ENCODE data around the gene MMP1. TPM values are rescaled to one million over a fixed set of nuclear protein-coding genes. Genes with fewer than 3 reads are reported as not detected.

The MMP1 gene
- total RNA-seq, 1 experiment from 2014 or later, result 33.5 TPM

DNA sequence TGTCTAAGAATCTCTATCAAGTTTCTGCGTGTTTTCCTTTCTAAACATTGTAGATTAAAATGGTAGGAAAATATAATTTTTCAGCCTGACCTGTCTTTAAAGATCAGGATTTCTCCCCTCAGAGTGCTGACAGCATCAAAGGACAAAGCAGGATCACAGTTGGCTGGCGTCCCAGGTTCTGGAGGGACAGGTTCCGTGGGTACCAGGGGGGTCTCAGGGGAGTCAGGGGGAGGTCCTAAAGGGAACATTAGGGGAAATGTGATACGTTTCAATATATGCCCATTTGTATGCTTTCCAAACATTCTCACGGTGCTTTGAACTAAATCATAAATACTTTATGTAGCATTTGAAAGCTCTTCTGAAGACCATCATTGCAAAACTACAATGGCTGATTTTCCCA lies 42.1 kb upstream of the MMP1 start:
- Mint-ChIP-seq H3K4me1 (ENCODE audit: low read depth, unreplicated experiment) (peaks cover 28% of the 10 kb centered on the region), H3K27me3 (ENCODE audit: unreplicated experiment) (peaks cover 3% of the 10 kb centered on the region), H3K4me3 (ENCODE audit: low read depth, unreplicated experiment) (no peak overlapping the region), H3K36me3 (ENCODE audit: insufficient read depth, unreplicated experiment) (no peaks in the 10 kb centered on the region), H3K9me3 (ENCODE audit: low read depth, unreplicated experiment) (no peaks in the 10 kb centered on the region), H3K27ac (ENCODE audit: unreplicated experiment) (no peak overlapping the region)
- intact Hi-C loops (cut with micrococcal nuclease; ENCODE audit: unreplicated experiment), result no loop called here
- CTCF ChIA-PET, result no interaction called here
- no peak for DNase-seq
- no TSS peak for BruUV-seq (replicated peaks)
- TF ChIP-seq, protein P1, sequence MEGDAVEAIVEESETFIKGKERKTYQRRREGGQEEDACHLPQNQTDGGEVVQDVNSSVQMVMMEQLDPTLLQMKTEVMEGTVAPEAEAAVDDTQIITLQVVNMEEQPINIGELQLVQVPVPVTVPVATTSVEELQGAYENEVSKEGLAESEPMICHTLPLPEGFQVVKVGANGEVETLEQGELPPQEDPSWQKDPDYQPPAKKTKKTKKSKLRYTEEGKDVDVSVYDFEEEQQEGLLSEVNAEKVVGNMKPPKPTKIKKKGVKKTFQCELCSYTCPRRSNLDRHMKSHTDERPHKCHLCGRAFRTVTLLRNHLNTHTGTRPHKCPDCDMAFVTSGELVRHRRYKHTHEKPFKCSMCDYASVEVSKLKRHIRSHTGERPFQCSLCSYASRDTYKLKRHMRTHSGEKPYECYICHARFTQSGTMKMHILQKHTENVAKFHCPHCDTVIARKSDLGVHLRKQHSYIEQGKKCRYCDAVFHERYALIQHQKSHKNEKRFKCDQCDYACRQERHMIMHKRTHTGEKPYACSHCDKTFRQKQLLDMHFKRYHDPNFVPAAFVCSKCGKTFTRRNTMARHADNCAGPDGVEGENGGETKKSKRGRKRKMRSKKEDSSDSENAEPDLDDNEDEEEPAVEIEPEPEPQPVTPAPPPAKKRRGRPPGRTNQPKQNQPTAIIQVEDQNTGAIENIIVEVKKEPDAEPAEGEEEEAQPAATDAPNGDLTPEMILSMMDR (IDR thresholded peaks at IDR 0.05; ENCODE audit: unreplicated experiment), result no peak

DNA sequence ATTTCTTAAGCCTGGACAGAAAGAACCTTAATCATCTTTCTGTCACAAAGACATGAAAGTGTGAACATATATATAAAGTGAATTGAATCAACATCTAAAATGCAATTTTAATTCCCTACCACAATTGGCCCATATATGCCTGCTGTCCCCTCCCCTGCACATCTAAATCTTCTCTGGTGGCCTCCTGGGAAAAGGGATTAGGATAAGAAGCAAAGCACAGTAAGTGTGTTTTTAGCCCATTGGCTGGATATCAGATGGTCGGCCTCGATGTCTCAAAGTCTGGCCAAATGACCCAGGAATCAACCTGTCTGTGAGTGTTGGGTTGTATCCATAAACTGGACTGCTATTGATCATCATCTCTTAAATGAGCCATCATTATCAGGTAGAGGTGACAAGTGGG lies 39.7 kb upstream of the MMP1 start:
- intact Hi-C loops (cut with micrococcal nuclease; ENCODE audit: unreplicated experiment), result no loop called here
- no peak for DNase-seq
- CTCF ChIA-PET, result no interaction called here
- H3K4me1 Mint-ChIP-seq (ENCODE audit: low read depth, unreplicated experiment), result peaks cover 36% of the 10 kb centered on the region
- TF ChIP-seq, protein P1 (IDR thresholded peaks at IDR 0.05; ENCODE audit: unreplicated experiment), result no peak
- H3K4me3 Mint-ChIP-seq (ENCODE audit: low read depth, unreplicated experiment), result no peak overlapping the region
- no TSS peak for BruUV-seq (replicated peaks)
- H3K9me3 Mint-ChIP-seq (ENCODE audit: low read depth, unreplicated experiment), result no peaks in the 10 kb centered on the region
- H3K27me3 Mint-ChIP-seq (ENCODE audit: unreplicated experiment), result peaks cover 12% of the 10 kb centered on the region
- no peaks in the 10 kb centered on the region for H3K36me3 Mint-ChIP-seq (ENCODE audit: insufficient read depth, unreplicated experiment)
- no peak overlapping the region for H3K27ac Mint-ChIP-seq (ENCODE audit: unreplicated experiment)

- no peak overlapping the region for H3K27ac Mint-ChIP-seq (ENCODE audit: unreplicated experiment)
- intact Hi-C loops (cut with micrococcal nuclease; ENCODE audit: unreplicated experiment), result no loop called here
- CTCF ChIA-PET, result interaction anchor here (0.9 kb wide), 1 partner anchor 105 kb away, joined by 3 read pairs; no protein-coding TSS in a partner anchor
Measured at GRCh38 chr11:102837156-102837555, 39.2 kb upstream of the MMP1 start.

GRCh38 chr11:102836290-102836875 lies 38.4 kb upstream of the MMP1 start:
- BruUV-seq (replicated peaks), result no TSS peak
- peaks cover 36% of the 10 kb centered on the region for H3K4me1 Mint-ChIP-seq (ENCODE audit: low read depth, unreplicated experiment)
- no peak overlapping the region for H3K27ac Mint-ChIP-seq (ENCODE audit: unreplicated experiment)
- intact Hi-C loops (cut with micrococcal nuclease; ENCODE audit: unreplicated experiment), result no loop called here
- peaks cover 5% of the 10 kb centered on the region for H3K36me3 Mint-ChIP-seq (ENCODE audit: insufficient read depth, unreplicated experiment)
- CTCF ChIA-PET, result interaction anchor here (0.9 kb wide), 1 partner anchor 106 kb away, joined by 3 read pairs; no protein-coding TSS in a partner anchor
- H3K27me3 Mint-ChIP-seq (ENCODE audit: unreplicated experiment), result peaks cover 12% of the 10 kb centered on the region
- H3K9me3 Mint-ChIP-seq (ENCODE audit: low read depth, unreplicated experiment), result no peaks in the 10 kb centered on the region
- TF ChIP-seq, protein P1 (IDR thresholded peaks at IDR 0.05; ENCODE audit: unreplicated experiment), result no peak
- no peak for DNase-seq
- H3K4me3 Mint-ChIP-seq (ENCODE audit: low read depth, unreplicated experiment), result no peak overlapping the region

More at GRCh38 chr11:102837156-102837555, 39.2 kb upstream of the MMP1 start:
- TF ChIP-seq, protein P1 (IDR thresholded peaks at IDR 0.05; ENCODE audit: unreplicated experiment), result no peak
- Mint-ChIP-seq H3K27me3 (ENCODE audit: unreplicated experiment) (peaks cover 12% of the 10 kb centered on the region), H3K4me1 (ENCODE audit: low read depth, unreplicated experiment) (peaks cover 36% of the 10 kb centered on the region), H3K4me3 (ENCODE audit: low read depth, unreplicated experiment) (no peak overlapping the region), H3K9me3 (ENCODE audit: low read depth, unreplicated experiment) (no peaks in the 10 kb centered on the region), H3K36me3 (ENCODE audit: insufficient read depth, unreplicated experiment) (no peaks in the 10 kb centered on the region)
- DNase-seq, result no peak
- no TSS peak for BruUV-seq (replicated peaks)
